Measurements from ENCODE around the gene RAB38.

Gene RAB38

DNA sequence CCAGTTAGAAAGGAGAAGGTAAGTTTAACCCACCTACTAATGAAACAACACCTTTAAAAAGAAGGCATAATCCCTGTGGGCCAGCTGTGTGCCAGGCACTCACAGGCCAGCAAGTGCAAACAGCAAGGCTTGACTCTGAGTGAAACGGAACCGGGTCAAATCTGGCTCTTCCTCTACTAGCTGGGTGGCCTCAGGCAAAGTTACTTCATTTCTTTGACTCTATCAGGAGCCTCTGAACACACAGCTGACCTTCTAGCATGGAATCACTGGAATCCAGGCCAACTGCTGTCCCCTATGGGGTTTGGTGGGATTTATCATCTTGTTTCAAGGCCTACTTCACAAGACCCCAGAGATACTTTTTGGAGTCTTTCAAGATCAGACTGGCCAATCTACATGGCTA, 3.3 kb downstream of the RAB38 start:
- no peak for TF ChIP-seq CTCF (IDR thresholded peaks at IDR 0.05; ENCODE audit: low read depth, low read length)
- DNase-seq (ENCODE audit: extremely low read depth, low read depth), result no peak

DNA sequence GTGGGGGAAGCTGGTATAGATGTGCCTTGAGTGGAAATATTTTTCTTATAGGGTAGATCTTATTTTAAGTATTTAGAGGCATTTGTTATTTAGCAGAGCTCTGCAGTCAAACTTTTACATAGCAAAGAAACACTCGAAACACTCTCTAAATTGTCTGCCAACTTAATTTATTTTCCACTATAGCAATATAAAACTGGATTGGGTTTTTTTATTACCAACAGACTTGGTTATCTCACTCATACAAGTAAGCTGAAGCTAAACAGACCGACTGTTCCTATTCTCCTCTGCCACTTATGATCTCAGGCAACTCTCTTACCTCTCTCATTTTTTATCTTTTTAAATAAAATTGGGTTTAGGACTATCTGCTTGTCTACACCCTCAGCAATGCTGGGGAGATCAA, 4.6 kb downstream of the RAB38 start:
- TF ChIP-seq CTCF (IDR thresholded peaks at IDR 0.05; ENCODE audit: low read depth, low read length), result no peak

DNA sequence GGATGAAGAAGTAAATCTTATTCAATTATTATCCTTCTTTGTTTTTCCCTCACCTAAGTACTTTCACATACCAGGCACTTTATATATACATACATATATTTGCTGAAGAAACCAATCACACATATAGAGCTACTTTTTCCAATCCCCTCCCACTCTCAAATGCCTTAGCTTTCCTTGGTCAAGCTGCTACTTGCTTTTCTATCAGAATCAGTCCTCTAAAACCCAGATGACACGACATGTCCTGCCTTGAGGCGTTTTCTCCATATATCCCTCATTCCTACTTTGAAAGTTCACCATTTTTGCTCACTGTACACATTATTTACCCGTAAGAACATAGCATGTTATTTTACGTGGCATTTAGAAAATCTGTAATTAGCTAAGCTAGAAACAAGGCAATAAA, 5.4 kb downstream of the RAB38 start:
- TF ChIP-seq CTCF (IDR thresholded peaks at IDR 0.05; ENCODE audit: low read depth, low read length), result no peak
- DNase-seq (ENCODE audit: extremely low read depth, low read depth), result no peak

More for the DNA sequence above, 4.6 kb downstream of the RAB38 start:
- no peak for DNase-seq (ENCODE audit: extremely low read depth, low read depth)

- no peak for TF ChIP-seq CTCF (IDR thresholded peaks at IDR 0.05; ENCODE audit: low read depth, low read length)
- no peak for DNase-seq (ENCODE audit: extremely low read depth, low read depth)
Observed at GRCh38 chr11:88169471-88169870, 5.8 kb downstream of the RAB38 start.

DNA sequence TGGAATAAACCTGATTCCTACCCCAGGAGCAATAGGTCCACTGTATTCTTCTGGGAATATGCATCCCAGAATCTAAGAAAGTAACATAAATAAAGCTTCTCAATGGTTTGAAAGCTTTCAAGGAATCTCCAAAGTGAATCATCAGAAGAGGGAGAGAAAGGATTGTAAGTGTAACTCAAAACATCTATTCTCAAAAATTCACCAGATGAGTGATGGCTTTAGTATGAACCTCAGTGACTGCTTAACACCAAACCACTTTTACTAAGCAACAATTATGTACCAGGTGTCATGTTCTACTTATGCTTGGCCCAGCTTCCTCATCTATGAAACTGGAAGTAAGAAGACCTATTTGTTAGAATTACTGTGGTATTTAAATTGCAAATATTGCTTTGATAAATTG, 7.4 kb downstream of the RAB38 start:
- TF ChIP-seq CTCF (IDR thresholded peaks at IDR 0.05; ENCODE audit: low read depth, low read length), result no peak
- no peak for DNase-seq (ENCODE audit: extremely low read depth, low read depth)

- TF ChIP-seq CTCF (IDR thresholded peaks at IDR 0.05; ENCODE audit: low read depth, low read length), result no peak
- DNase-seq (ENCODE audit: extremely low read depth, low read depth), result no peak
Observed at GRCh38 chr11:88164806-88165585, 10.2 kb downstream of the RAB38 start.

GRCh38 chr11:88164320-88164719, 10.9 kb downstream of the RAB38 start:
- no peak for DNase-seq (ENCODE audit: extremely low read depth, low read depth)
- TF ChIP-seq CTCF (IDR thresholded peaks at IDR 0.05; ENCODE audit: low read depth, low read length), result no peak
